AG09309 (cell line): ENCODE data around the gene SUFU.
A peak's percentile ranks its signal among the peaks of the same experiment; 100 is the strongest.

Experiments used
- DNase-seq: peaks from one replicate; pipeline ENCODE4 v3.0.0-alpha.2; 2010; ENCODE audit warnings: low read depth
- H3K4me3 ChIP-seq: 2 replicates; pipeline ENCODE4 v1.5.1; 2011; ENCODE audit warnings: mild to moderate bottlenecking, low read depth, low read length, moderate library complexity; ENCODE audit not compliant: control insufficient read depth
- TF ChIP-seq, protein P1 (sequence below): IDR thresholded peaks from 2 replicates; pipeline ENCODE4 v1.5.1; 2011; ENCODE audit warnings: mild to moderate bottlenecking, low read depth, low read length, inconsistent platforms; ENCODE audit not compliant: insufficient read depth, control insufficient read depth; ENCODE audit errors: missing control alignments

The SUFU gene

DNA sequence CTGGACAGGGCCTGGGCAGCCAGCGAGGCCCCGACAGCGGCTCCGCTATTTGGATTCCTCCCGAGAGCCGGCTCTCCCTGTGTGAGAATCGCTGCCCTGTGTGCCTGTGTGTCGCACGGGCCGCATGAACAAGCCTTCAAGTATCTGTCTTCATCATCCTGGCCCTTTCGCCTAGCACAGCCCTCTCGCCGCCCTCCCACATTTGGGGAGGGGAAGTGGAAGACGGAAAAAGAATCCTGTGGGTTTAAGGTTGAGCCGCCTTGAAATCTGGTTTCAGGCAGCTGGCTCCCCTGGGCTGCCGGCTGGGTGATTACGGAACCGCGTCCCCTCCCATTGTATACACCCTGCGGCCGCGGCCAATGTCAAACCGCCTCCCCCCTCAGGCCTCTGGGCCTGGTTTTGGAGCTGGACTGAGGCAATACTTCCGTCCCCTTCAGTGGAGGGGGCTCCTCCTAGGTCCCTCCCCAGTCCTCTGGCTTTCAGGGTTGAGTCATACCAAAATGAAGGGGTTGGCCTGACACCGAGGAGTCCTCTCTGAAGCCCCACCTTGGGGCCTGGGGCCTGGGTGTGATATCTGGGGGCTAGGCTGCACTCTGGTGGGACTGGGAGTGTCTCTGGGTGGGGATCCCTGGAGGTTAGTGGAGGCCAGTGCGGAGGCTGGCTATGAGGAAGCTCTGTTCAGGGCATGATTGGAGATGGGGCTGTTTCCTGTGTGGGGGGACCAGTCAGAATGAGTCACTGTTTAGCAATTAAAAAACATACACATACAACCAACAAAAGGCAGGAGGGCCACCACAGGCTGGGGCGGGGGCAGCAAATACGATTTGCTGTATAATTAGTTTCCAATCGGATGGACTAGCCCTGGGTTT lies 142.2 kb downstream of the SUFU start:
- peak; percentile 90 for DNase-seq
- TF ChIP-seq, protein P1, sequence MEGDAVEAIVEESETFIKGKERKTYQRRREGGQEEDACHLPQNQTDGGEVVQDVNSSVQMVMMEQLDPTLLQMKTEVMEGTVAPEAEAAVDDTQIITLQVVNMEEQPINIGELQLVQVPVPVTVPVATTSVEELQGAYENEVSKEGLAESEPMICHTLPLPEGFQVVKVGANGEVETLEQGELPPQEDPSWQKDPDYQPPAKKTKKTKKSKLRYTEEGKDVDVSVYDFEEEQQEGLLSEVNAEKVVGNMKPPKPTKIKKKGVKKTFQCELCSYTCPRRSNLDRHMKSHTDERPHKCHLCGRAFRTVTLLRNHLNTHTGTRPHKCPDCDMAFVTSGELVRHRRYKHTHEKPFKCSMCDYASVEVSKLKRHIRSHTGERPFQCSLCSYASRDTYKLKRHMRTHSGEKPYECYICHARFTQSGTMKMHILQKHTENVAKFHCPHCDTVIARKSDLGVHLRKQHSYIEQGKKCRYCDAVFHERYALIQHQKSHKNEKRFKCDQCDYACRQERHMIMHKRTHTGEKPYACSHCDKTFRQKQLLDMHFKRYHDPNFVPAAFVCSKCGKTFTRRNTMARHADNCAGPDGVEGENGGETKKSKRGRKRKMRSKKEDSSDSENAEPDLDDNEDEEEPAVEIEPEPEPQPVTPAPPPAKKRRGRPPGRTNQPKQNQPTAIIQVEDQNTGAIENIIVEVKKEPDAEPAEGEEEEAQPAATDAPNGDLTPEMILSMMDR = no peak
- H3K4me3 ChIP-seq = peak overlapping the region; percentile 83

DNA sequence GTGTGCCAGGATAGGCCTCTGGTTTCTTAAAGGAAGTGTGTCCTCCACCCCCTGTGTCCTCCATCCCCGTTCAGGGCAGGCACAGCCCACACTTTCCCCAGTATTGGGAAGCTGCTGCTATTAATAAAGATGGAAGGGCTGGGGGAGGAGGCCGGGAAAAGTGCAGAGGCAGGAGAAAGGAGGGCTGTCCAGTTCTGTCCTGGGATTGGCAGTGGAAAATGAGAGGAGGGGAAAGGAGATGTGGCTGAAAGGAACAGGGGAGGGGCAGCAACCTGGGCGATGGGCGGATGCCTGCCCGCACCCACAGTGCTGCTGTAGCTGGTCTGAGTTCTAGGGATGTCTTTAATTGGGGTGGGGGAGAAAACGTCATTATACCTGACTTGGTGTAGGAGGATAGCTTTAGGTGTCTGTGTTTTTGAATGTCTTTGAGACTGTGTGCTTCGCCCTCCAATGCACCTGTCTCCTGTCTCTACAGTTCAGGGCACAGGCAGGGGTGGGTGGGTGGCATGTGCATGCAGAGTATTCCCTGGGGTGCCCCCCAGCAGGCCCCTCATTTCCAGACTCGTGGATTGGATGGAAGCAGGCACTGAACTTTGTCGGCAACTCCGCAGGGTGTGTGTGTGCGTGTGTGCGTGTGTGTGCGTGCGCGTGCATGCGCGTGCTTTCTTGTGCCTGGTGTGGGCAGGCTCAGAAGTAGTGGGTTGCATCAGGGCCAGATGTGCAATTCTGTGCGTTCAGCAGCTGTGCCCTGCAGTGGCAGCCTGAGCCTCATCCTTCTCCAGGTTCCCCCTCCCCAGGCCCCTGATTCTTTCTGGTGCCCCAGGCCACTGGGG lies 143.1 kb downstream of the SUFU start:
- TF ChIP-seq, protein P1 = no peak
- no peak for DNase-seq

DNA sequence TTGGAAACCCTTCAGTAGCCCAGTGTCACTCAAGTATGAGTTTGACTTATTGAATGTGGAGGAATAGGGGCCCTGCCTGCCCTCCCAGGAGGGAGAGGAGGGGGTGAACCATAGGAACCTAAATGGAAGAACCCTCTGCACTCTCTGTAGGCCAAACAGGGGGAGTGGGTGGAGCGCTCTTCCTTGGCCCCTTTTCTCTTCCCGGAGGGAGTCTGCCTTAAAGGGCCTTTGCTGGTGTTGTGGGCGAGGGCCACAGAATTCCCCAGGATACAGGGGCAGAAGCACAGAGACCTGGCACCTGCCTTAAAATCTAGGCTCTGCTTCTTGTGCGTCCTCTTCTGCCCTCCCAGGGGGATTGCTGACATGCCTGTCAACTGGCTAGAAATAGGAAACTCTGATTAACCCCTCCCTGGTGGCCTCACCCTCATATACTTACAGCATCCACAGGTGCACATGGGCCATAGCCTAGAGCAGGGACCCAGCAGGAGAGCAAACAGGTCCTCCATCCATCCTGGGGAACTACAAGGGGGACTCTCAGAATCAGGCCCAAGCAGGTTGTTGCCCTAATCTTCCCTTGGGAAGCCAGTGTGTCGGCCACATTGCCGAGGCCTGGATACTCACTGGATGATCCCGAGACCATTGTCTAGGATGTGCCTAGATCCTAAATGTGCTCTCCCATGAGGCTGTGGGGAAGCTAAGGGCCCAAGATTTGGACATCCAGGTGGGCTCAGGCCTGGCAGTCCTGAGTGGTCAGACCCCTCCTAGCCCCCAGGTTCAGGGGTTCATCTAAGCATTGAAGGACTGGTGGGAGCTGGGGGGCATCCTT lies 143.9 kb downstream of the SUFU start:
- TF ChIP-seq, protein P1 = no peak
- H3K4me3 ChIP-seq = peak overlapping the region; percentile 83
- no peak for DNase-seq

More for the DNA sequence above, 143.1 kb downstream of the SUFU start:
- peak overlapping the region; percentile 83 for H3K4me3 ChIP-seq

DNA sequence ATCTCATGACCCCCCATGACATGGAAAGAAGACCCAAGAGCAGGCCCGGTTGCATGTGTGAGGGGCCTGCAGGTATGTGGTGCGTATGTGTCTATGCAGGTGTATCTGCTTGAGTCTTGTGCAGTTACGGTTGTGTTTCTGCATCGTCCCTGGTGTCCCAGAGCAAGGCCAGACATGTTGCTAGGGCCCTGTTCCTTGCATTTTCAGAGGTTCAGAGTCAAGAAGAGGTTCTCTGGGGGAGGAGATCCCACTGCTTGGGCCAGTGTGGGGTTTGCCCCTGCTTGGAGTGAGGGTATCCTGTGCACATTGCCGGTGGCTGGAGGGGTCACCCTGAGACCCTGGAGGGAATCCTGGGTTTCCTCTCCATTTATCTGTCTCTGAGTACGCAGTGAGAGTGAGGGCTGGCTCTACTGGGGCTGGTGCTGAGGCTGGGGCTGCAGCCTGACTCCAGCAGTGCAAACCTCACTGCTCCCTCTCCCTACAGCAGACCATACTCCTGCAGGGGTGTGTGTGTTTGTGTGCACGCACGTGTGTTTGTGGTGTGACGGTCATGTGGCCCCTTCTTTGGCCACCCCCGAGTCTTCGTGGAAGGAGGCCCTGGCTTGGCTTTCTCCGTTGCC lies 144.6 kb downstream of the SUFU start:
- DNase-seq = no peak
- TF ChIP-seq, protein P1 = no peak
- H3K4me3 ChIP-seq = peak overlapping the region; percentile 9

DNA sequence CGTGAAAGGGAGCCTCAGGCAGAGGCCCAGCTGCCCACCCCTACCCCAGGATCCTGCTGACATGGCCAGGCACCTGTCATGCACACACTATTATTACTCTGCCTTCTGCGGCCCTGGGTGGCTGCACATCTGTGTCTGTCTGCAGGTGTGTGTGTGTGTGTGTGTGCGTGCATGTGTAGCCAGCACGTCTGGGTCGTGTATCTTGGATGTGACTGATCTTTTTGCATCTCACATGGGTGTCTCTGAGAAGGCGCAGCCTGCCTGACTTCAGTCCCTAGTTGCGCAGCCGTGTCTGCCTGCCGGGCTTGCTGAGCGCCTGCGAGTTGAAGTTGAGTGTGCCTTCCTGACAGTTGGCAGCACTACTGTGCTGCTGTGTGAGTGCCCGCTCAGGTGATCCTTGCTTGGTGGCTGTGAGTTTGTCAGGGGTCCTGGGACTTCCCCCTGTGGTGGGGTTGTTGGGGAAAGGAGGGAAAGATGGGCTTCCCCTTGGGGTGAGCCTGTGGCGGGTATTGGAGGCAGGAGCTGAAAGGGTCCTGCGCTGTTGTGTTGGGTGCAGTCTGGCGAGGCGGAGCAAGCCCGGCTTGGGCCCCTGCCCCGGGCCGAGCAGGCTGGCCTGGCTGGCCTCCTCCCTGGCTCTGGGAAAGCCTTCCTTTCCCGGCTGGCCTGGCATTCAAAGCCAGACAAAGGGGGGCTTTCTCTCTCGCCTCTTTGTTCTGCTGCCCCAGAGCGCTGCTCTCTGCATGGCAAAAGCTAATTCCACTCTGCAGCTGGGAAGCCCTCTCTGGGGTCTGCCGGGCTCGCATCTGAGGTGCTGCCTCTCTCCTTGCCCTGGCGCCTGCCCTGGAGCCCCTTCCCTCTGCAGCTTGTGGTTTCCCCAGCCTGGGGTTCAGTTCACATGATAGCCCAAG lies 145.4 kb downstream of the SUFU start:
- TF ChIP-seq, protein P1 = no peak
- H3K4me3 ChIP-seq = peak overlapping the region; percentile 9
- DNase-seq = no peak
